Kidney (tissue), 14 donors: Measurements from ENCODE around the gene ZNF107. TPM values are rescaled to one million over a fixed set of nuclear protein-coding genes. Genes with fewer than 3 reads are reported as not detected.

Source experiments
- DNase-seq, 5 donors: peaks; one replicate each; pipeline ENCODE4 v3.0.0-alpha.2; 2013 to 2020
- FAIRE-seq: peaks from 2 replicates; lab custom pipeline; 2012; peaks lifted over from hg19 to GRCh38; lab: Jason Lieb, UNC
- H3K27ac ChIP-seq, 2 donors: one replicate each; pipeline ENCODE4 v1.7.0; 2013; ENCODE audit warnings: low read depth in 2 of 2, low read length in 2 of 2, inconsistent platforms in 1 of 2
- H3K27me3 ChIP-seq: one replicate; pipeline ENCODE4 v1.7.1; 2013; ENCODE audit warnings: low read length, inconsistent platforms; ENCODE audit not compliant: control insufficient read depth, insufficient read depth
- H3K36me3 ChIP-seq, 3 donors: one replicate each; pipeline versions ENCODE4 v1.7.0 to v1.7.1; 2013; ENCODE audit warnings: low read length in 3 of 3, control low read depth in 1 of 3, inconsistent platforms in 1 of 3; ENCODE audit not compliant: insufficient read depth in 3 of 3, control insufficient read depth in 2 of 3
- H3K4me1 ChIP-seq, 3 donors: one replicate each; pipeline versions ENCODE4 v1.7.0 to v1.7.1; 2013; ENCODE audit warnings: low read length in 3 of 3, inconsistent platforms in 1 of 3, low read depth in 1 of 3; ENCODE audit not compliant: control insufficient read depth in 2 of 3, insufficient read depth in 2 of 3
- H3K4me3 ChIP-seq, 3 donors: one replicate each; pipeline versions ENCODE4 v1.7.0 to v1.8.1; 2013; ENCODE audit warnings: low read length in 3 of 3, control low read depth in 1 of 3, inconsistent platforms in 1 of 3
- H3K9ac ChIP-seq, 3 donors: one replicate each; pipeline versions ENCODE4 v1.7.0 to v1.7.1; 2013; ENCODE audit warnings: low read length in 3 of 3, control low read depth in 1 of 3, inconsistent platforms in 1 of 3
- H3K9me3 ChIP-seq, 3 donors: one replicate each; pipeline versions ENCODE4 v1.7.0 to v1.7.1; 2013; ENCODE audit warnings: low read length in 3 of 3, control low read depth in 1 of 3, inconsistent platforms in 1 of 3; ENCODE audit not compliant: control insufficient read depth in 2 of 3, insufficient read depth in 1 of 3
- CTCF ChIP-seq: IDR thresholded peaks from 3 replicates; pipeline ENCODE4 v1.5.1; 2012; ENCODE audit warnings: mild to moderate bottlenecking, moderate library complexity, borderline replicate concordance; ENCODE audit not compliant: insufficient read depth; ENCODE audit errors: extremely low read depth
- intact Hi-C: fragments of 100-400 bp; cut with DNase I; formaldehyde crosslinking; loops from one replicate; pipeline ENCODE4 v1.11.1; 2022
- polyA plus RNA-seq: library from polyadenylated mRNA; stranded (reverse); fragments of 350-450 nt; fragmentation: Illumina TruSeq; extraction: RNeasy Lipid Tissue Mini Kit (QIAGEN cat#74804); gene quantifications from one replicate; pipeline ENCODE4 v1.2.3, GENCODE V29; 2014; ENCODE audit warnings: low read depth, low replicate concordance; ENCODE audit not compliant: insufficient read depth
- total RNA-seq: library from RNA; stranded (reverse); fragmentation: NEBNext Ultra II Directional; extraction: Animal tissue kit (Norgen Biotek cat#: 25700); gene quantifications from one replicate; pipeline ENCODE4 v1.2.1, GENCODE V29; 2021
- donor health status: control.
- donor health status: control.
- donor health status: control.
- donor health status: control.
- donor health status: control.
- donor health status: DM: yes; HTN: yes; CAD: no.
- donor health status: Normal renal cell carcinoma (clear cell type).

ZNF107 gene
- total and polyA plus RNA-seq, 2 donors from 2014 or later = 0.80 to 8.0 TPM

- Histone ChIP-seq H3K4me3 (no peak overlapping the region), H3K4me1 (no peaks in the 10 kb centered on the region), H3K36me3 (no peaks in the 10 kb centered on the region), H3K9ac (no peak overlapping the region), H3K9me3 (no peaks in the 10 kb centered on the region), H3K27me3 (no peaks in the 10 kb centered on the region), H3K27ac (no peak overlapping the region)
- DNase-seq (no peak), FAIRE-seq (no peak)
- intact Hi-C loops = no loop called here
- no peak for TF ChIP-seq CTCF
Observed at GRCh38 chr7:64638822-64639221, 27.1 kb upstream of the ZNF107 start.

GRCh38 chr7:64639267-64640001 is 26.5 kb upstream of the ZNF107 start:
- Histone ChIP-seq H3K9me3 (no peaks in the 10 kb centered on the region), H3K27ac (no peak overlapping the region), H3K9ac (no peak overlapping the region), H3K4me3 (no peak overlapping the region), H3K27me3 (no peaks in the 10 kb centered on the region), H3K4me1 (no peaks in the 10 kb centered on the region), H3K36me3 (no peaks in the 10 kb centered on the region)
- no peak for DNase-seq
- intact Hi-C loops = no loop called here
- FAIRE-seq = no peak
- TF ChIP-seq CTCF = no peak

GRCh38 chr7:64640504-64640903 is 25.4 kb upstream of the ZNF107 start:
- DNase-seq (no peak), FAIRE-seq (no peak)
- H3K27ac ChIP-seq = no peak overlapping the region
- H3K36me3 ChIP-seq = no peaks in the 10 kb centered on the region
- intact Hi-C loops = no loop called here
- H3K4me3 ChIP-seq = no peak overlapping the region
- H3K27me3 ChIP-seq = no peaks in the 10 kb centered on the region
- TF ChIP-seq CTCF = no peak
- H3K4me1 ChIP-seq = no peaks in the 10 kb centered on the region
- H3K9me3 ChIP-seq = no peaks in the 10 kb centered on the region
- no peak overlapping the region for H3K9ac ChIP-seq

- Histone ChIP-seq H3K36me3 (no peaks in the 10 kb centered on the region), H3K9ac (no peak overlapping the region), H3K9me3 (no peaks in the 10 kb centered on the region), H3K27ac (no peak overlapping the region), H3K4me1 (no peaks in the 10 kb centered on the region), H3K4me3 (no peak overlapping the region), H3K27me3 (no peaks in the 10 kb centered on the region)
- FAIRE-seq (no peak), DNase-seq (no peak)
- TF ChIP-seq CTCF = no peak
- intact Hi-C loops = no loop called here
Observed at GRCh38 chr7:64642046-64642445, 23.9 kb upstream of the ZNF107 start.
